DOHH2 (cell line): ENCODE measurements around the gene AHSP.

ENCODE experiments used
- H3F3A ChIP-seq: fragments of 200-600 bp; sonication (generic), shearing (Covaris generic); 2 replicates; pipeline ENCODE4 v1.6.0; 2016; ENCODE audit warnings: antibody characterized with exemption, mild to moderate bottlenecking; ENCODE audit not compliant: control insufficient read depth, insufficient read depth
- H3K27ac ChIP-seq: fragments of 200-600 bp; sonication (generic); 2 replicates; pipeline ENCODE4 v1.5.1; 2014; ENCODE audit warnings: low read depth, mild to moderate bottlenecking, low read length, moderate library complexity
- H3K27me3 ChIP-seq: fragments of 200-600 bp; sonication (generic); 2 replicates; pipeline ENCODE4 v1.6.1; 2014; ENCODE audit warnings: mild to moderate bottlenecking, low read length, mixed read lengths; ENCODE audit not compliant: control insufficient read depth
- H3K36me3 ChIP-seq: fragments of 200-600 bp; sonication (generic); 2 replicates; pipeline ENCODE4 v1.6.1; 2014; ENCODE audit warnings: mild to moderate bottlenecking, low read length, moderate library complexity, mixed read lengths; ENCODE audit not compliant: control insufficient read depth
- H3K4me1 ChIP-seq: fragments of 200-600 bp; sonication (generic); 2 replicates; pipeline ENCODE4 v1.6.1; 2014; ENCODE audit warnings: mild to moderate bottlenecking, low read length, mixed read lengths; ENCODE audit not compliant: control insufficient read depth
- H3K4me2 ChIP-seq: fragments of 200-600 bp; sonication (generic); 2 replicates; pipeline ENCODE4 v1.6.0; 2014; ENCODE audit warnings: mild to moderate bottlenecking, low read length, moderate library complexity
- H3K4me3 ChIP-seq: fragments of 200-600 bp; sonication (generic); 2 replicates; pipeline ENCODE4 v1.5.1; 2014; ENCODE audit warnings: mild to moderate bottlenecking, low read length, mixed read lengths
- H3K79me2 ChIP-seq: fragments of 200-600 bp; sonication (generic); 2 replicates; pipeline ENCODE4 v1.6.1; 2014; ENCODE audit warnings: mild to moderate bottlenecking, low read length, mixed read lengths; ENCODE audit not compliant: control insufficient read depth
- H3K9me2 ChIP-seq: fragments of 200-600 bp; sonication (generic); replicated peaks from 2 replicates; pipeline ENCODE4 v1.6.1; 2014; ENCODE audit warnings: mild to moderate bottlenecking, low read length, mixed read lengths; ENCODE audit not compliant: control insufficient read depth
- H3K9me3 ChIP-seq: fragments of 200-600 bp; sonication (generic); 2 replicates; pipeline ENCODE4 v1.6.1; 2014; ENCODE audit warnings: antibody characterized with exemption, low read length, mixed read lengths; ENCODE audit not compliant: control insufficient read depth, insufficient read depth
- H4K20me1 ChIP-seq: fragments of 200-600 bp; sonication (generic); 2 replicates; pipeline ENCODE4 v1.6.0; 2014; ENCODE audit warnings: low read depth, mild to moderate bottlenecking, antibody characterized with exemption, low read length, moderate library complexity; ENCODE audit not compliant: control insufficient read depth, insufficient read depth
- EZH2phosphoT487 ChIP-seq: fragments of 200-600 bp; sonication (generic); IDR thresholded peaks from 2 replicates; pipeline ENCODE4 v1.6.1; 2017; ENCODE audit warnings: borderline replicate concordance, mild to moderate bottlenecking, antibody characterized with exemption, low read length, moderate library complexity, mixed read lengths
- TF ChIP-seq, protein P1 (sequence below): fragments of 200-600 bp; sonication (generic); IDR thresholded peaks from one replicate; pipeline ENCODE4 v1.5.1; 2014; ENCODE audit warnings: antibody characterized with exemption, mild to moderate bottlenecking, low read depth, low read length; ENCODE audit not compliant: poor library complexity, severe bottlenecking

AHSP gene

GRCh38 chr16:31496670-31497069 lies 31.0 kb upstream of the AHSP start:
- no peaks in the 10 kb centered on the region for H3K9me3 ChIP-seq
- H3K27me3 ChIP-seq: no peaks in the 10 kb centered on the region
- TF ChIP-seq, protein P1, sequence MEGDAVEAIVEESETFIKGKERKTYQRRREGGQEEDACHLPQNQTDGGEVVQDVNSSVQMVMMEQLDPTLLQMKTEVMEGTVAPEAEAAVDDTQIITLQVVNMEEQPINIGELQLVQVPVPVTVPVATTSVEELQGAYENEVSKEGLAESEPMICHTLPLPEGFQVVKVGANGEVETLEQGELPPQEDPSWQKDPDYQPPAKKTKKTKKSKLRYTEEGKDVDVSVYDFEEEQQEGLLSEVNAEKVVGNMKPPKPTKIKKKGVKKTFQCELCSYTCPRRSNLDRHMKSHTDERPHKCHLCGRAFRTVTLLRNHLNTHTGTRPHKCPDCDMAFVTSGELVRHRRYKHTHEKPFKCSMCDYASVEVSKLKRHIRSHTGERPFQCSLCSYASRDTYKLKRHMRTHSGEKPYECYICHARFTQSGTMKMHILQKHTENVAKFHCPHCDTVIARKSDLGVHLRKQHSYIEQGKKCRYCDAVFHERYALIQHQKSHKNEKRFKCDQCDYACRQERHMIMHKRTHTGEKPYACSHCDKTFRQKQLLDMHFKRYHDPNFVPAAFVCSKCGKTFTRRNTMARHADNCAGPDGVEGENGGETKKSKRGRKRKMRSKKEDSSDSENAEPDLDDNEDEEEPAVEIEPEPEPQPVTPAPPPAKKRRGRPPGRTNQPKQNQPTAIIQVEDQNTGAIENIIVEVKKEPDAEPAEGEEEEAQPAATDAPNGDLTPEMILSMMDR: no peak
- no peak for TF ChIP-seq EZH2phosphoT487
- H3K36me3 ChIP-seq: no peaks in the 10 kb centered on the region
- no peaks in the 10 kb centered on the region for H3K4me1 ChIP-seq
- no peak overlapping the region for H3K27ac ChIP-seq
- no peaks in the 10 kb centered on the region for H3F3A ChIP-seq
- H3K9me2 ChIP-seq: no peaks in the 10 kb centered on the region
- H3K79me2 ChIP-seq: no peaks in the 10 kb centered on the region
- no peaks in the 10 kb centered on the region for H4K20me1 ChIP-seq
- H3K4me3 ChIP-seq: no peak overlapping the region
- H3K4me2 ChIP-seq: no peak overlapping the region

GRCh38 chr16:31498493-31498892 lies 29.2 kb upstream of the AHSP start:
- Histone ChIP-seq H3K36me3 (no peaks in the 10 kb centered on the region), H3K4me2 (no peak overlapping the region), H3K79me2 (no peaks in the 10 kb centered on the region), H3K4me1 (no peaks in the 10 kb centered on the region), H4K20me1 (peaks cover 5% of the 10 kb centered on the region; the same call in 1 of the 2 replicates), H3F3A (no peaks in the 10 kb centered on the region), H3K9me2 (no peaks in the 10 kb centered on the region), H3K27ac (no peak overlapping the region), H3K27me3 (no peaks in the 10 kb centered on the region), H3K9me3 (no peaks in the 10 kb centered on the region), H3K4me3 (no peak overlapping the region)
- TF ChIP-seq, protein P1: no peak
- TF ChIP-seq EZH2phosphoT487: no peak

DNA sequence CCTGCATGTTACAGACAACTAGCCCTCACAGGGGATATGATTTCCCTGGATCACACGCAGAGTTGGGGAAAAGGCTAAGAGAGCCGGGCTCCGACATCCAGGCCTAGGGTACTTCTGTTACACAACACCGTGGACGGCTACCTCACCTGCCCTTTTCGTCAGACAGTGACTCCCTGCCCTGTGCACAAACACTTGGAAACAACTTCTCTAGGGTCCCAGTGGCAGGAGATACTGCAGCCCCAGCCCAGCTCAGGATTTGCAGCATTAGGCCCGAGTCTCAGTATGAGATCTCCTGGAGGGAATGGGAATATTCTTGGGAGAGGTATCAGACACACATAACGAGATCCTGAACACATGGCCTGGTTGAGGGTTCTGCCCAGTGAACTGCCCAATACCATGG lies 27.8 kb upstream of the AHSP start:
- Histone ChIP-seq H3K9me2 (no peaks in the 10 kb centered on the region), H3K36me3 (no peaks in the 10 kb centered on the region), H3K9me3 (no peaks in the 10 kb centered on the region), H3K27me3 (no peaks in the 10 kb centered on the region), H3K4me3 (no peak overlapping the region), H3K27ac (no peak overlapping the region), H3K4me1 (no peaks in the 10 kb centered on the region), H3F3A (no peaks in the 10 kb centered on the region), H4K20me1 (peaks cover 5% of the 10 kb centered on the region; the same call in 1 of the 2 replicates), H3K4me2 (no peak overlapping the region), H3K79me2 (no peaks in the 10 kb centered on the region)
- no peak for TF ChIP-seq EZH2phosphoT487
- TF ChIP-seq, protein P1: no peak
